ENCODE data around the gene ADGRA3.

Gene ADGRA3

DNA sequence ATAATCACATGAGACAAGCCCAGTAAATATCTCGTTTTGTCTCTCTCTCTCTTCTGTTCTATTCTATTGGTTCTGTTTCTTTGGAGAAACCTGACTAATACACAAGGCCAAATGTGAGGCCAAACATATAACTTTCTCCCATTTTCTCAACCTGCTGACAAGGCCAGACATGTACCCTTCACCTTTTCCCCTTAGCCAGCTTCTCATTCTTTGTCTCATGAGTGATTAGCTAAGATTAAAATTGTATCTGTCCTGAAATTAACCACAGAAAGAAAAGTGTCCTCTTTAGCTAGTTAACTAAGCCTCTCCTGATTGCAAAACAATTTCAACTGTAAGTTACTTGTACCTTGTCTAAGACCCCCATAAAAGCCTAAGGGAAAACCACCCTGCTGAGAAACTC, 18.5 kb upstream of the ADGRA3 start:
- TF ChIP-seq POLR2AphosphoS5 (IDR thresholded peaks at IDR 0.05; ENCODE audit: borderline replicate concordance, low read depth, low read length) (no peak), EZH2 (IDR thresholded peaks at IDR 0.05) (no peak), FOXP2 (optimal IDR thresholded peaks at IDR 0.05; ENCODE audit: control extremely low read depth, extremely low read length, insufficient read depth) (no peak)
- H3K9ac ChIP-seq (ENCODE audit: insufficient read length), result no peak overlapping the region
- H3K36me3 ChIP-seq (ENCODE audit: insufficient read depth, low read length), result no peaks in the 10 kb centered on the region
- no peak overlapping the region for H3K27ac ChIP-seq
- H3K9me3 ChIP-seq (ENCODE audit: low read depth, low read length), result no peaks in the 10 kb centered on the region
- H3K4me3 ChIP-seq, result no peak overlapping the region
- no peak for DNase-seq (ENCODE audit: low read depth, low spot score)

DNA sequence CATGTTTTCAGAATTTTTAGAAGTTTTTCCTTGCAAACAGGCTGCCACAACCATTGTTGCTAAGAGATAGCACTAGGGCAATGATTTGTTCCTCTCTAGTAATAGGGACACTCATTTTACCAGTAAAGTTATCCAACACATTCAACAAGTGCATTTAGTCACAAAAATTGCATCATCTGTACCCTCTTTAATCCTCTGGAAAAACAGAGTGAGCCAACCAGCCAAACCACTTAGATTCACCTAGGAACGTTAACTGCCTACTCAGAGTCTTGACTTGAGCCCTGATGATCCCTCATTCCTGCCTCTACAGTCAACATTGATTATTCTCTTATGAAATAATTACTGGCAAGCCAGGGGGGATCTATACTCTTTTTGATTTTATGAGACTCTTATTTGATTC, 17.0 kb upstream of the ADGRA3 start:
- TF ChIP-seq FOXP2 (optimal IDR thresholded peaks at IDR 0.05; ENCODE audit: control extremely low read depth, extremely low read length, insufficient read depth), result no peak
- no peak for TF ChIP-seq POLR2AphosphoS5 (IDR thresholded peaks at IDR 0.05; ENCODE audit: borderline replicate concordance, low read depth, low read length)
- no peak for TF ChIP-seq EZH2 (IDR thresholded peaks at IDR 0.05)
- Histone ChIP-seq H3K27ac (no peak overlapping the region), H3K36me3 (ENCODE audit: insufficient read depth, low read length) (no peaks in the 10 kb centered on the region), H3K9ac (ENCODE audit: insufficient read length) (no peak overlapping the region), H3K9me3 (ENCODE audit: low read depth, low read length) (no peaks in the 10 kb centered on the region), H3K4me3 (no peak overlapping the region)
- no peak for DNase-seq (ENCODE audit: low read depth, low spot score)

DNA sequence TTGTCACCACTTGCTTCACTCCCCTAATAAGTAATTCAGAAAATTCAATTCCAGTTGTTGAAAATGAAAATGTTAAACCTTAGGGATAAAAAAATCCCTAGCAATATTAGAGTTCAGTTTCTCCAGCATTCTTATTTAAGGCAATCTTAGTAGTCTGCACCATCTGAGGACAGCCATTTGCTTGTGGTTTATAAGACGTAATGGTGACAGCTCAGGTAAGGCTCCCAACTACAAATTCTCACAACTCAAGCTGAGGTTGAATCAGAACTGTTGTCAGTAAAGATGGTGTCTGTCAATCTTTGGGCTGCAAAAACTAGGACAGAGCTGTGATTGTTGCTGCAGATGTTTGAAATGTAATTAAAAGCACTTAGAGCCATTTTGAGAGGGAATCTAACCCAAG, 16.3 kb upstream of the ADGRA3 start:
- no peak overlapping the region for H3K27ac ChIP-seq
- H3K36me3 ChIP-seq (ENCODE audit: insufficient read depth, low read length), result no peaks in the 10 kb centered on the region
- no peak for DNase-seq (ENCODE audit: low read depth, low spot score)
- no peaks in the 10 kb centered on the region for H3K9me3 ChIP-seq (ENCODE audit: low read depth, low read length)
- H3K4me3 ChIP-seq, result no peak overlapping the region
- no peak overlapping the region for H3K9ac ChIP-seq (ENCODE audit: insufficient read length)
- TF ChIP-seq EZH2 (IDR thresholded peaks at IDR 0.05), result no peak
- no peak for TF ChIP-seq POLR2AphosphoS5 (IDR thresholded peaks at IDR 0.05; ENCODE audit: borderline replicate concordance, low read depth, low read length)
- TF ChIP-seq FOXP2 (optimal IDR thresholded peaks at IDR 0.05; ENCODE audit: control extremely low read depth, extremely low read length, insufficient read depth), result no peak

DNA sequence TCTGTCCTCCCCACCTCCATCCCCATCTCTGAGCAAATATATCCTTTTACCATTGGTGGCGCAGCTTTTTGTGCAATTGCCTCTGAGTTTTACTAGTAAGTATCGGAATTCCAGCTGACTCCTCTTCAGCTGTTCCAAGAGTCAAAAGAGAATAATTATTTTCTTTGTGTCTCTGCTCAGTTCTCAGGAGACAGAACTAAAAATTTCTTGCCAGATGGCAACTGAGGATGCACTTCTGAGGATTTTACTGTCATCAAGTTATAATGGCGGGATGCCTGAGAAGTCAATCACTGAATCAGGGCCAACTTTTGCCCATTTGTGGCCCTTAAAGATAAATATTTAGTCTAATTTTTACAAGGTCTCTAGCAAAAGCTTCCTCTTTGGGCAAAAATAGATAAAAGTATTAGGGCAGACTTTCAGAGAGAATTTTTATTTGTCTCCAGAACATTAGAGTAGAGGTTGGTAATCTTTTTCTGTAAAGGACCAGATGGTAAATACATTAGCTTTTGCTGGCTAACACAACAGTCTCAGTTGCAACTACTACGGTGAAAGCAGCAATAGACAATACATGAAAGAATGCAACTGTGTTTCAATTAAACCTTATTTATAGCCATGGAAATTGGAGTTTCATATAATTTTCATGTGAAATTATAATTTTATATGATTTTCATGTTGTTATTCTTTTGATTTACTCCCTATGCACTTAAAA, 15.6 kb upstream of the ADGRA3 start:
- Histone ChIP-seq H3K4me3 (no peak overlapping the region), H3K27ac (no peak overlapping the region), H3K9me3 (ENCODE audit: low read depth, low read length) (no peaks in the 10 kb centered on the region), H3K9ac (ENCODE audit: insufficient read length) (no peak overlapping the region), H3K36me3 (ENCODE audit: insufficient read depth, low read length) (no peaks in the 10 kb centered on the region)
- TF ChIP-seq POLR2AphosphoS5 (IDR thresholded peaks at IDR 0.05; ENCODE audit: borderline replicate concordance, low read depth, low read length) (no peak), FOXP2 (optimal IDR thresholded peaks at IDR 0.05; ENCODE audit: control extremely low read depth, extremely low read length, insufficient read depth) (no peak), EZH2 (IDR thresholded peaks at IDR 0.05) (no peak)
- no peak for DNase-seq (ENCODE audit: low read depth, low spot score)

DNA sequence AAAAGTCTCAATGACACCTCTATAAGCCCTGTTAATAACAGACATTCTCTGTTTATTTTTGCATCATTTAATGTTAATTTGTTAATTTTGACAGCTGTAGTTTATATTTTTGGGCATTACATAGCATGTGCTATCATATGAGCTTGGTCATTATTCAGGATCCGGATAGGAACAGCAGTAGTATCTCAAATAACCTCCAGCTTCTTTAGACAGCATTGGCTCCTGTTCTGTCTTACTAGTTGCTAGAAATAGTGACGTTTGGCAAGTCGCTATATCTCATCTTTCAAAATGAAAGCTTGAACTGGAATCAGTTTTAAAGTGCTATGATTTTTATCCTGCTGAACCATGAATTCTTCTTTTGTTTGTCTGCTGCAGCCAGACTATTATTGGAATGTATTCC, 9.0 kb upstream of the ADGRA3 start:
- Histone ChIP-seq H3K36me3 (ENCODE audit: insufficient read depth, low read length) (no peaks in the 10 kb centered on the region), H3K9ac (ENCODE audit: insufficient read length) (no peak overlapping the region), H3K27ac (no peak overlapping the region), H3K9me3 (ENCODE audit: low read depth, low read length) (no peaks in the 10 kb centered on the region), H3K4me3 (no peak overlapping the region)
- DNase-seq (ENCODE audit: low read depth, low spot score), result no peak
- TF ChIP-seq FOXP2 (optimal IDR thresholded peaks at IDR 0.05; ENCODE audit: control extremely low read depth, extremely low read length, insufficient read depth) (no peak), POLR2AphosphoS5 (IDR thresholded peaks at IDR 0.05; ENCODE audit: borderline replicate concordance, low read depth, low read length) (no peak), EZH2 (IDR thresholded peaks at IDR 0.05) (no peak)

DNA sequence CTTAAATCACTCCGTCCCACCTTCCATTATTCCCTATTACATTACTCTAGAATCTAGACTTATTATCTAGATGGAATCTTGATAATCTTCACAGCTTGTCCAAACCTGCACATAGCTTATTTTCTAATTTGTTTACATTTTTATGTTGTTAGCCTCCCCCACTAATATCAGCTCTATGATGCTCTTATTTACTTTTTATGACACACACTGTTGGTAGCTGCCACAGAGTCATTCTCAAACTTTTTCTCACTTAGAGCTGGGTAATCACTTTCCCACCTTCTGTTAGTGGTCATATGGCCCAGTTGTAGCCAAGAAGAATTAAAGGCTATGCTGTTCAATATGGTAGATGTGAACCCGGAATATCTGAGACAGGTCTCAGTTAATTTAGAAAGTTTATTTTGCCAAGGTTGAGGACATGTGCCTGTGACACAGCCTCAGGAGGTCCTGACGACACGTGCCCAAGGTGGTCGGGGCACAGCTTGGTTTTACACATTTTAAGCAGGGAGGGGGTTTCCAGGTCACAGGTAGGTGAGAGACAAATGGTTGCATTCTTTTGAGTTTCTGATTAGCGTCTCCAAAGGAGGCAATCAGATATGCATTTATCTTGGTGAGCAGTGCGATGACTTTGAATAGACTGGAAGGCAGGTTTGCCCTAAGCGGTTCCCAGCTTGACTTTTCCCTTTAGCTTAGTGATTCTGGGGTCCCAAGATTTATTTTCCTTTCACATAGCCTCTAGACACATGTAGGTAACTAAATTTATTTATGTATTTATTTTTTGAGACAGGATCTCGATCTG, 7.0 kb upstream of the ADGRA3 start:
- Histone ChIP-seq H3K27ac (no peak overlapping the region), H3K9me3 (ENCODE audit: low read depth, low read length) (no peaks in the 10 kb centered on the region), H3K36me3 (ENCODE audit: insufficient read depth, low read length) (no peaks in the 10 kb centered on the region), H3K9ac (ENCODE audit: insufficient read length) (no peak overlapping the region), H3K4me3 (no peak overlapping the region)
- TF ChIP-seq FOXP2 (optimal IDR thresholded peaks at IDR 0.05; ENCODE audit: control extremely low read depth, extremely low read length, insufficient read depth), result no peak
- no peak for DNase-seq (ENCODE audit: low read depth, low spot score)

DNA sequence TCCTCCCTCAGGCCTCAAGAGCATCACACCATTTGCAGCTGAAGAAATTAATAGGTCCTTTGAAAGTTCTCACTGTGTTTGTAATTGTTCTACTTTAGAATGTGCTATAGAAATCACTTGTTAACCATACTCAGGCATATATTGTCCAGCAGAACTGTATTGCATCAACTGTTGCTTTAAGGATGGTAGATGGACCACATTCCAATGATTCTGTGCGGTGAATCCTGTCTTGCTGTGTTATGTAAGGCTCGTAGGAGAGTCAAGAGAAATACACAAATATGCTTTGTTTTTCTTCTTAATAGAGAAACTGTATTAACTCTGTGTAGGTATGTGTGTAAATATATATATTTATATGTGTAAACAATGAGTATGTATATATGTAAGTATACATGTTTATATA, 6.3 kb upstream of the ADGRA3 start:
- DNase-seq (ENCODE audit: low read depth, low spot score), result no peak
- TF ChIP-seq POLR2AphosphoS5 (IDR thresholded peaks at IDR 0.05; ENCODE audit: borderline replicate concordance, low read depth, low read length), result no peak
- no peak for TF ChIP-seq FOXP2 (optimal IDR thresholded peaks at IDR 0.05; ENCODE audit: control extremely low read depth, extremely low read length, insufficient read depth)
- TF ChIP-seq EZH2 (IDR thresholded peaks at IDR 0.05), result no peak
- no peaks in the 10 kb centered on the region for H3K9me3 ChIP-seq (ENCODE audit: low read depth, low read length)
- H3K36me3 ChIP-seq (ENCODE audit: insufficient read depth, low read length), result no peaks in the 10 kb centered on the region
- no peak overlapping the region for H3K27ac ChIP-seq
- no peak overlapping the region for H3K9ac ChIP-seq (ENCODE audit: insufficient read length)
- H3K4me3 ChIP-seq, result no peak overlapping the region

DNA sequence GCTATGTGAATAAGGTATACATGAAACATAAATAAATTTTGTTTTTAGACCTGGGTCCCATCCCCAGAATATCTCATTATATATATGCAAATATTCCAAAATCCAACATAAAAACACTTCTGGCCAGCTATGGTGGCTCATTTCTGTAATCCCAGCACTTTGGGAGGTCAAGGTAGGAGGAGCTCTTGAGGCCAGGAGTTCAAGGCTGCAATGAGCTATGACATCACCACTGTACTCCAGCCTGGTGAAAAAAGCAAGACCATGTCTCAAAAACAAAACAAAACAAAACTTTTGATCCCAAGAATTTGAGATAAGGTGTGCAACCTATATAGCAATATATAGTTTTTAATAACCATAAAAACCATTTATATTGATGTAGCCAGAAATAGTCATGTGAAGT, 5.4 kb upstream of the ADGRA3 start:
- no peak for DNase-seq (ENCODE audit: low read depth, low spot score)
- no peak overlapping the region for H3K9ac ChIP-seq (ENCODE audit: insufficient read length)
- TF ChIP-seq POLR2AphosphoS5 (IDR thresholded peaks at IDR 0.05; ENCODE audit: borderline replicate concordance, low read depth, low read length) (no peak), EZH2 (IDR thresholded peaks at IDR 0.05) (no peak), FOXP2 (optimal IDR thresholded peaks at IDR 0.05; ENCODE audit: control extremely low read depth, extremely low read length, insufficient read depth) (no peak)
- no peaks in the 10 kb centered on the region for H3K36me3 ChIP-seq (ENCODE audit: insufficient read depth, low read length)
- no peaks in the 10 kb centered on the region for H3K9me3 ChIP-seq (ENCODE audit: low read depth, low read length)
- H3K27ac ChIP-seq, result no peak overlapping the region
- no peak overlapping the region for H3K4me3 ChIP-seq

Data from SK-N-MC (cell line).